ENCODE results near the gene COX5A. TPM values are rescaled to one million over a fixed set of nuclear protein-coding genes. Genes with fewer than 3 reads are reported as not detected.
A peak's percentile ranks its signal among the peaks of the same experiment; 100 is the strongest.

COX5A gene
- total and polyA plus RNA-seq, 2 of the 13 experiments (the other 11 are each of a cell fraction or from before 2014, with no cell fraction given) = 158 to 218 TPM

DNA sequence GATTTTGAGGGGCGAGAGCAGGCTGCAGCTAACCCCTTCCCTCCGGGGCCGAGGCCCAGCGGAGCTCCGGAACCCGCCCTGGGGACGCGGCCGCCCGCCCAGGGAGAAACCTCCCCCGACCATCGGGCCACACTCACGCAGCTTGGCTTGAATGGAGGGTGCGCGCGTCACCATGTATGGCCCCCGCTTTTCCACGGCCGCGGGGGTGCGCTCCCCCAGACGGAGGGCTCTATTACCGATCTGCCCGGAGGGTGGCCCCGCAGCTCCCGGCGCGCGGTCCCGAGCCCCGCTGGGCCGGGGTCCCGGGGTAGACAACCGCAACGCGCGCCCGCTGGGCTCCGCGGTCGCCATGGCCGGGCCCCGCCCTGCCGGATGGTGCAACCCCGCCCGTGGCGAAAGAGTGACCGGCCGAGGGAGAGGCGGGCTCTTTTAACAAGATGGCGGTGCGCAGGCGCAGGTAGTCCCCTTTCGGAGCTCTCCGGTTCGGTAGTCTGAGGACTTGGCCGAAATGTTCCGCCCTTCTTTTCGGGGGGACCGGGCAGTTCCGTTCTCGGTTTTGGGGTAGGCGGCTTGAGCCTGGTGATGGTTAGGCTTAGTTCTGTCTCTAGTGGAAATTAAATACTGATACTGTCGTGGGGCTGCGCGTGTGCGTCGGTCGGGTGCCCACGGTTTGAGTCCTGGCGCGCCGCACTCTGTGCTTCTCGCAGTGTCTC is 31.3 kb downstream of the COX5A start, which contains the start of gene FAM219B (continued):
- TF ChIP-seq, protein P1, sequence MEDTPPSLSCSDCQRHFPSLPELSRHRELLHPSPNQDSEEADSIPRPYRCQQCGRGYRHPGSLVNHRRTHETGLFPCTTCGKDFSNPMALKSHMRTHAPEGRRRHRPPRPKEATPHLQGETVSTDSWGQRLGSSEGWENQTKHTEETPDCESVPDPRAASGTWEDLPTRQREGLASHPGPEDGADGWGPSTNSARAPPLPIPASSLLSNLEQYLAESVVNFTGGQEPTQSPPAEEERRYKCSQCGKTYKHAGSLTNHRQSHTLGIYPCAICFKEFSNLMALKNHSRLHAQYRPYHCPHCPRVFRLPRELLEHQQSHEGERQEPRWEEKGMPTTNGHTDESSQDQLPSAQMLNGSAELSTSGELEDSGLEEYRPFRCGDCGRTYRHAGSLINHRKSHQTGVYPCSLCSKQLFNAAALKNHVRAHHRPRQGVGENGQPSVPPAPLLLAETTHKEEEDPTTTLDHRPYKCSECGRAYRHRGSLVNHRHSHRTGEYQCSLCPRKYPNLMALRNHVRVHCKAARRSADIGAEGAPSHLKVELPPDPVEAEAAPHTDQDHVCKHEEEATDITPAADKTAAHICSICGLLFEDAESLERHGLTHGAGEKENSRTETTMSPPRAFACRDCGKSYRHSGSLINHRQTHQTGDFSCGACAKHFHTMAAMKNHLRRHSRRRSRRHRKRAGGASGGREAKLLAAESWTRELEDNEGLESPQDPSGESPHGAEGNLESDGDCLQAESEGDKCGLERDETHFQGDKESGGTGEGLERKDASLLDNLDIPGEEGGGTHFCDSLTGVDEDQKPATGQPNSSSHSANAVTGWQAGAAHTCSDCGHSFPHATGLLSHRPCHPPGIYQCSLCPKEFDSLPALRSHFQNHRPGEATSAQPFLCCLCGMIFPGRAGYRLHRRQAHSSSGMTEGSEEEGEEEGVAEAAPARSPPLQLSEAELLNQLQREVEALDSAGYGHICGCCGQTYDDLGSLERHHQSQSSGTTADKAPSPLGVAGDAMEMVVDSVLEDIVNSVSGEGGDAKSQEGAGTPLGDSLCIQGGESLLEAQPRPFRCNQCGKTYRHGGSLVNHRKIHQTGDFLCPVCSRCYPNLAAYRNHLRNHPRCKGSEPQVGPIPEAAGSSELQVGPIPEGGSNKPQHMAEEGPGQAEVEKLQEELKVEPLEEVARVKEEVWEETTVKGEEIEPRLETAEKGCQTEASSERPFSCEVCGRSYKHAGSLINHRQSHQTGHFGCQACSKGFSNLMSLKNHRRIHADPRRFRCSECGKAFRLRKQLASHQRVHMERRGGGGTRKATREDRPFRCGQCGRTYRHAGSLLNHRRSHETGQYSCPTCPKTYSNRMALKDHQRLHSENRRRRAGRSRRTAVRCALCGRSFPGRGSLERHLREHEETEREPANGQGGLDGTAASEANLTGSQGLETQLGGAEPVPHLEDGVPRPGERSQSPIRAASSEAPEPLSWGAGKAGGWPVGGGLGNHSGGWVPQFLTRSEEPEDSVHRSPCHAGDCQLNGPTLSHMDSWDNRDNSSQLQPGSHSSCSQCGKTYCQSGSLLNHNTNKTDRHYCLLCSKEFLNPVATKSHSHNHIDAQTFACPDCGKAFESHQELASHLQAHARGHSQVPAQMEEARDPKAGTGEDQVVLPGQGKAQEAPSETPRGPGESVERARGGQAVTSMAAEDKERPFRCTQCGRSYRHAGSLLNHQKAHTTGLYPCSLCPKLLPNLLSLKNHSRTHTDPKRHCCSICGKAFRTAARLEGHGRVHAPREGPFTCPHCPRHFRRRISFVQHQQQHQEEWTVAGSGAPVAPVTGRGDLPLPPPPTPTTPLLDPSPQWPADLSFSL (CRISPR knock-in tag; IDR thresholded peaks at IDR 0.05) = no peak
- TF ChIP-seq SMYD3 (CRISPR knock-in tag; IDR thresholded peaks at IDR 0.05) (no peak), ZFX (CRISPR knock-in tag; IDR thresholded peaks at IDR 0.05; ENCODE audit: low read depth) (peak; percentile 83), MIXL1 (CRISPR knock-in tag; IDR thresholded peaks at IDR 0.05) (0 out of 2 replicates have a peak, but pooled peaks have one; percentile 20), KDM5B (CRISPR knock-in tag; IDR thresholded peaks at IDR 0.05; ENCODE audit: borderline replicate concordance) (peak; percentile 58; the same call in 1 of the 2 replicates), MAFF (IDR thresholded peaks at IDR 0.05; ENCODE audit: low read depth, low read length) (no peak), ZNF720 (CRISPR knock-in tag; IDR thresholded peaks at IDR 0.05) (no peak), GABPA (IDR thresholded peaks at IDR 0.05; ENCODE audit: low read depth, low read length) (0 out of 2 replicates have a peak, but pooled peaks have one; percentile 10), GABPA (CRISPR knock-in tag; IDR thresholded peaks at IDR 0.05; ENCODE audit: low read depth) (peak; percentile 35; the same call in 1 of the 2 replicates), YEATS4 (CRISPR knock-in tag; IDR thresholded peaks at IDR 0.05; ENCODE audit: borderline replicate concordance) (peak; percentile 79), CENPX (CRISPR knock-in tag; IDR thresholded peaks at IDR 0.05) (no peak), RNF2 (conservative IDR thresholded peaks at IDR 0.05; ENCODE audit: low read depth) (0 out of 2 replicates have a peak, but pooled peaks have one; percentile 16), POLR2AphosphoS5 (IDR thresholded peaks at IDR 0.05; ENCODE audit: low read depth, low read length) (peak; percentile 85), ZNF660 (CRISPR knock-in tag; IDR thresholded peaks at IDR 0.05; ENCODE audit: borderline replicate concordance, low read depth) (0 out of 2 replicates have a peak, but pooled peaks have one; percentile 18)
- TF ChIP-seq, protein P2, sequence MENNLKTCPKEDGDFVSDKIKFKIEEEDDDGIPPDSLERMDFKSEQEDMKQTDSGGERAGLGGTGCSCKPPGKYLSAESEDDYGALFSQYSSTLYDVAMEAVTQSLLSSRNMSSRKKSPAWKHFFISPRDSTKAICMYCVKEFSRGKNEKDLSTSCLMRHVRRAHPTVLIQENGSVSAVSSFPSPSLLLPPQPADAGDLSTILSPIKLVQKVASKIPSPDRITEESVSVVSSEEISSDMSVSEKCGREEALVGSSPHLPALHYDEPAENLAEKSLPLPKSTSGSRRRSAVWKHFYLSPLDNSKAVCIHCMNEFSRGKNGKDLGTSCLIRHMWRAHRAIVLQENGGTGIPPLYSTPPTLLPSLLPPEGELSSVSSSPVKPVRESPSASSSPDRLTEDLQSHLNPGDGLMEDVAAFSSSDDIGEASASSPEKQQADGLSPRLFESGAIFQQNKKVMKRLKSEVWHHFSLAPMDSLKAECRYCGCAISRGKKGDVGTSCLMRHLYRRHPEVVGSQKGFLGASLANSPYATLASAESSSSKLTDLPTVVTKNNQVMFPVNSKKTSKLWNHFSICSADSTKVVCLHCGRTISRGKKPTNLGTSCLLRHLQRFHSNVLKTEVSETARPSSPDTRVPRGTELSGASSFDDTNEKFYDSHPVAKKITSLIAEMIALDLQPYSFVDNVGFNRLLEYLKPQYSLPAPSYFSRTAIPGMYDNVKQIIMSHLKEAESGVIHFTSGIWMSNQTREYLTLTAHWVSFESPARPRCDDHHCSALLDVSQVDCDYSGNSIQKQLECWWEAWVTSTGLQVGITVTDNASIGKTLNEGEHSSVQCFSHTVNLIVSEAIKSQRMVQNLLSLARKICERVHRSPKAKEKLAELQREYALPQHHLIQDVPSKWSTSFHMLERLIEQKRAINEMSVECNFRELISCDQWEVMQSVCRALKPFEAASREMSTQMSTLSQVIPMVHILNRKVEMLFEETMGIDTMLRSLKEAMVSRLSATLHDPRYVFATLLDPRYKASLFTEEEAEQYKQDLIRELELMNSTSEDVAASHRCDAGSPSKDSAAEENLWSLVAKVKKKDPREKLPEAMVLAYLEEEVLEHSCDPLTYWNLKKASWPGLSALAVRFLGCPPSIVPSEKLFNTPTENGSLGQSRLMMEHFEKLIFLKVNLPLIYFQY (CRISPR knock-in tag; IDR thresholded peaks at IDR 0.05; ENCODE audit: borderline replicate concordance) = peak; percentile 27; the same call in 1 of the 2 replicates
- TF ChIP-seq, protein P3, sequence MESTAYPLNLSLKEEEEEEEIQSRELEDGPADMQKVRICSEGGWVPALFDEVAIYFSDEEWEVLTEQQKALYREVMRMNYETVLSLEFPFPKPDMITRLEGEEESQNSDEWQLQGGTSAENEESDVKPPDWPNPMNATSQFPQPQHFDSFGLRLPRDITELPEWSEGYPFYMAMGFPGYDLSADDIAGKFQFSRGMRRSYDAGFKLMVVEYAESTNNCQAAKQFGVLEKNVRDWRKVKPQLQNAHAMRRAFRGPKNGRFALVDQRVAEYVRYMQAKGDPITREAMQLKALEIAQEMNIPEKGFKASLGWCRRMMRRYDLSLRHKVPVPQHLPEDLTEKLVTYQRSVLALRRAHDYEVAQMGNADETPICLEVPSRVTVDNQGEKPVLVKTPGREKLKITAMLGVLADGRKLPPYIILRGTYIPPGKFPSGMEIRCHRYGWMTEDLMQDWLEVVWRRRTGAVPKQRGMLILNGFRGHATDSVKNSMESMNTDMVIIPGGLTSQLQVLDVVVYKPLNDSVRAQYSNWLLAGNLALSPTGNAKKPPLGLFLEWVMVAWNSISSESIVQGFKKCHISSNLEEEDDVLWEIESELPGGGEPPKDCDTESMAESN (CRISPR knock-in tag; conservative IDR thresholded peaks at IDR 0.05) = peak; percentile 63

All from HepG2 (cell line).